ENCODE data around the gene EARS2. TPM values are rescaled to one million over a fixed set of nuclear protein-coding genes. Genes with fewer than 3 reads are reported as not detected.

EARS2 gene
- total RNA-seq, 1 donor from 2014 or later, result 17.2 TPM

- no peak for DNase-seq (ENCODE audit: low spot score)
These were observed 74.4 kb downstream of the EARS2 start for GRCh38 chr16:23482778-23483177.

- DNase-seq (ENCODE audit: low spot score), result no peak
These were observed 76.9 kb downstream of the EARS2 start for GRCh38 chr16:23480257-23480656.

GRCh38 chr16:23479138-23479537 lies 78.0 kb downstream of the EARS2 start:
- DNase-seq (ENCODE audit: low spot score), result no peak

- no peak for DNase-seq (ENCODE audit: low spot score)
These were observed 78.6 kb downstream of the EARS2 start for GRCh38 chr16:23478566-23478965.

- DNase-seq (ENCODE audit: low spot score), result no peak
These were observed 80.9 kb downstream of the EARS2 start for GRCh38 chr16:23476289-23476688.

Other genes starting within 250 kb of the EARS2 start
- 27.4 TPM for gene COG7, start 104.2 kb downstream of the EARS2 start, total RNA-seq
- 54.3 TPM for gene GGA2, start 46.9 kb downstream of the EARS2 start, total RNA-seq
- 64.9 TPM for gene UBFD1, start 377 bp upstream of the EARS2 start, total RNA-seq
- 87.2 TPM for gene NDUFAB1, start 39.0 kb upstream of the EARS2 start, total RNA-seq
- 11.3 TPM for gene PALB2, start 84.0 kb upstream of the EARS2 start, total RNA-seq
- 60.8 TPM for gene DCTN5, start 84.1 kb upstream of the EARS2 start, total RNA-seq
- 4.2 TPM for gene PLK1, start 121.5 kb upstream of the EARS2 start, total RNA-seq
- 197 TPM for gene ERN2, start 155.9 kb upstream of the EARS2 start, total RNA-seq
- not detected for gene CHP2, start 197.7 kb upstream of the EARS2 start, total RNA-seq